Epithelial cell of esophagus (primary cell): ENCODE measurements around the gene PTPRK.

ENCODE experiments used
- DNase-seq: peaks from one replicate; pipeline ENCODE4 v3.0.0; 2010; ENCODE audit warnings: low read depth
- H3K4me3 ChIP-seq: 2 replicates; pipeline ENCODE4 v1.5.1; 2011; ENCODE audit warnings: mild to moderate bottlenecking, low read length, control low read depth
- TF ChIP-seq, protein P1 (sequence below): IDR thresholded peaks from 2 replicates; pipeline ENCODE4 v1.5.1; 2011; ENCODE audit warnings: low read depth, mild to moderate bottlenecking, low read length, control low read depth, inconsistent platforms; ENCODE audit not compliant: insufficient read depth; ENCODE audit errors: missing control alignments

The PTPRK gene

DNA sequence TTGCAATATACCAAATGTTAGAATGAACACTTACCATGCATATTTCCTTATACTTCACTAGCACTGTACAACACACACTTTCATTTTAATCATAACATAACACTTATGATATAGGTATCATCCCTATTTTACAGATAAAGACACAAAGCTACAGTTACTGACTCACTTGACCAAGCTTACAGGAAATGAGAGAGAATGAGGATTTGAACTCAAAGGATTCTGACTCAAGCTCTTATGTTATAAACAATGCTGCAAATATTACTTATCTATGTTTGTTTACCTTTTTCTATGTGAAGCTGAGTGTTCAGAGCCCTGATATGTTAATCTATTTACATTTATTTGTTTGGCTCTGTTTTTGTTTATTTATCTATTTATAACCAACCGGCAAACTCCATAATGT is 245.4 kb downstream of the PTPRK start:
- TF ChIP-seq, protein P1, sequence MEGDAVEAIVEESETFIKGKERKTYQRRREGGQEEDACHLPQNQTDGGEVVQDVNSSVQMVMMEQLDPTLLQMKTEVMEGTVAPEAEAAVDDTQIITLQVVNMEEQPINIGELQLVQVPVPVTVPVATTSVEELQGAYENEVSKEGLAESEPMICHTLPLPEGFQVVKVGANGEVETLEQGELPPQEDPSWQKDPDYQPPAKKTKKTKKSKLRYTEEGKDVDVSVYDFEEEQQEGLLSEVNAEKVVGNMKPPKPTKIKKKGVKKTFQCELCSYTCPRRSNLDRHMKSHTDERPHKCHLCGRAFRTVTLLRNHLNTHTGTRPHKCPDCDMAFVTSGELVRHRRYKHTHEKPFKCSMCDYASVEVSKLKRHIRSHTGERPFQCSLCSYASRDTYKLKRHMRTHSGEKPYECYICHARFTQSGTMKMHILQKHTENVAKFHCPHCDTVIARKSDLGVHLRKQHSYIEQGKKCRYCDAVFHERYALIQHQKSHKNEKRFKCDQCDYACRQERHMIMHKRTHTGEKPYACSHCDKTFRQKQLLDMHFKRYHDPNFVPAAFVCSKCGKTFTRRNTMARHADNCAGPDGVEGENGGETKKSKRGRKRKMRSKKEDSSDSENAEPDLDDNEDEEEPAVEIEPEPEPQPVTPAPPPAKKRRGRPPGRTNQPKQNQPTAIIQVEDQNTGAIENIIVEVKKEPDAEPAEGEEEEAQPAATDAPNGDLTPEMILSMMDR = no peak
- H3K4me3 ChIP-seq = no peak overlapping the region
- DNase-seq = peak; percentile 68

DNA sequence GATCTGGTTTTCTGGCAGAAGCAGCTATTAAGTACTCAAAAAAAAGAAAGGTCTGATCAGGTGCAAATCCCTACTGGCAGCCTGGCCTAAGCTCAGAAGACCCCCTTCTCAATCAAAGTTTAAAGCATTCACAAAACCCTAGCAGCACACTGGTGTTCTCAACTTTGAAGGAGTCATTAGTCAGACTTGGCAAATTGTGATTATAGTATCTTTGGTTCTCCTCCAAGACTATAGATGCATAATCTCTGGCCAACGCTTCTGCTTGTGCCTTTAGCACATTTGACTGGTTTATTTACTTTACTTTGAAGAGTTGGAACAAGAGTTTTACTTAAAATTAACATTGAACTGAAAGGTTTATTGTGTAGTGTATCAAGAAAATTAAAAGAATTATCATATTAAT is 248.9 kb downstream of the PTPRK start:
- no peak overlapping the region for H3K4me3 ChIP-seq
- TF ChIP-seq, protein P1 = no peak
- DNase-seq = no peak

GRCh38 chr6:128271011-128271410 is 249.4 kb downstream of the PTPRK start:
- no peak for DNase-seq
- TF ChIP-seq, protein P1 = no peak
- no peak overlapping the region for H3K4me3 ChIP-seq

DNA sequence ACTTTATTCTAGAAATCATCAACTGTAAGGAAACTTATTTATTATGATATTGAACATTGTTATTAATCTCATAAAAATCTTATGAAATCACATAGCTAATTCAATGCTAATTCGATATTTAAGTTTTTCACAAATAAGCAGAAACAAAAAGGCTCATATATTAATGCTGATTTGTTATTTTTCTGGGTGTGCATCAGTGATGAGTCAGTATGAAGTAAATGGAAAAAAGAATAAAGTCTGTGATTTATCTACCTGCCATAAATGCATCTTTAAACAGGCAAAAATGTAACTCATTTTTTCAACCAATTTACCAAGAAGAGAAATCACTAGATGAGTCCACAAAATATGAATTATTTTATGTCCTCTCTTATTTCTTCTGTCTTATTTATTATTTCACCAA is 253.5 kb downstream of the PTPRK start:
- no peak for DNase-seq
- no peak overlapping the region for H3K4me3 ChIP-seq
- TF ChIP-seq, protein P1 = no peak

GRCh38 chr6:128265706-128266105 is 254.7 kb downstream of the PTPRK start:
- TF ChIP-seq, protein P1 = no peak
- H3K4me3 ChIP-seq = no peak overlapping the region
- no peak for DNase-seq

DNA sequence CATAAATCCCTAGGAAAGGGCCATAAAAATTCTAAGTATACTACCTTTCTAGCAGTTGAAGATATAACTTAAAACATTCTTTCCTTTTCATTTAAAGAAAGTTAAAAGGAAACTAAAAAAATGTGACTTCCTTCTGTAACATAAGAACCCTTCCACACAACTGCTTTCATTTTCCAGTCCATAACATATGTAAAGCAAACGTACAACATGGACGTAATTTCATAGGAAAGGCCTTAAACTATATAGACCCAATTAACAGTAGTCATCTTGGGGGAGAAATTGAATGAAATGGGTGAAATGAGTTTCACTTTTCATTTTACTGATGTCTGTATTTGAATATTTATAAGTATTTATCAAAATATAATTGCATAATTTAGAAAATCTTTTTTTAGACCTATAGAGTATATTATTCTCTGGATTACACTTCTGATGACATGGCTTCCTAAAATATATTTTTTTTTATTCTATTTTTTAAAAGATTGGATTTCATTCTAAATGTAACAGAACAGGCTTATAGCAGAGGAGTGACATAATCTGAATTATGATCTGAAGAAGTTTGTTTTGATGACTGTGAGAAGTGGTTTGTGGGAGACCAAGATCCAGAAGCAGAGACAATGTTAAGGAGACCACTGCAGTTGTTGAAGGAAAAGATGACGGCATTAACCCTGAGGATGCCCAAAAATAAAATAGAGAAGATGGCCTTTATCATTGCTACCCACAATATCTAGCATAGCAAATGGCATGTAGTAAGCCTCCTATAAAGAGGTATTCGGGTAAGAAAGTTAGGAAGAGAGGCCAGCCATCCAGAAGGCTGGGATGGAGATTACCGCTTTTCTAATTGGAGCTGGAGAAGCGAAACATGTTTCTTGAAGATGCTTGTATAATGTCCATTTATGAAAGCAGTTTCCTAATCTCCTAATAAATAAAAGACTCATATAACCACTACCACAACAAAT is 260.4 kb downstream of the PTPRK start:
- TF ChIP-seq, protein P1 = no peak
- H3K4me3 ChIP-seq = no peak overlapping the region

More for the DNA sequence above, 260.4 kb downstream of the PTPRK start:
- DNase-seq = no peak
